Epithelial cell of umbilical artery (primary cell): ENCODE measurements around the gene AMPD3. TPM values are rescaled to one million over a fixed set of nuclear protein-coding genes. Genes with fewer than 3 reads are reported as not detected.

Experiments used
- total RNA-seq: library from RNA; depleted of rRNA; stranded (reverse); fragments of >200 nt; gene quantifications from 2 replicates; pipeline ENCODE4 v1.2.3, GENCODE V29; 2014

AMPD3 gene
- 0.46 and 0.97 TPM in 2 replicates for total RNA-seq

GRCh38 chr11:10454878-10455631 is at the start of gene AMPD3:
Gene AMPD3, plus strand, starts transcription at chr11:10455264. Its CDS starts 6,256 bp downstream, at chr11:10461520.

GRCh38 chr11:10540915-10541560 is 86.0 kb downstream of the AMPD3 start, which contains the start of gene RNF141:
Gene RNF141, minus strand, starts transcription at chr11:10541187. Its CDS starts 7,029 bp downstream, at chr11:10534158.

Other genes starting within 250 kb of the AMPD3 start
- gene SBF2, start 161.0 kb upstream of the AMPD3 start, total RNA-seq: 23.6 and 31.2 TPM in 2 replicates
- 104 and 126 TPM in 2 replicates for gene ADM, start 150.2 kb upstream of the AMPD3 start, total RNA-seq
- gene RNF141, start 85.9 kb downstream of the AMPD3 start, total RNA-seq: 27.0 and 34.8 TPM in 2 replicates
- gene LYVE1, start 113.4 kb downstream of the AMPD3 start, total RNA-seq: 0.32 and 1.7 TPM in 2 replicates
- gene IRAG1, start 238.5 kb downstream of the AMPD3 start, total RNA-seq: under 0.01 and 0.46 TPM in 2 replicates